HEK293 (cell line): ENCODE results near the gene ABI3BP.

ENCODE experiments used
- CTCF ChIA-PET: fragments of 350-600 bp; formaldehyde crosslinking; extraction: SDS; loops from one replicate; lab custom pipeline; 2021; ENCODE audit warnings: antibody characterized with exemption; lab: Yijun Ruan, JAX
- POLR2A ChIA-PET: fragments of 300-600 bp; formaldehyde crosslinking; extraction: SDS; loops from one replicate; lab custom pipeline; 2020; ENCODE audit warnings: antibody characterized with exemption, inconsistent platforms; lab: Yijun Ruan, JAX
- H3K27ac ChIP-seq: fragments of 200-500 bp; sonication (Bioruptor generic); 2 replicates; pipeline ENCODE4 v1.5.1; 2014; ENCODE audit warnings: low read depth, low read length, control low read depth, inconsistent platforms; ENCODE audit errors: extremely low read depth
- H3K36me3 ChIP-seq, 2 experiments: fragments of 200-500 bp in 1 of 2; sonication (Bioruptor generic) in 1 of 2; 1 replicate in 1 of 2; 2 replicates in 1 of 2; pipeline ENCODE4 v1.5.1; 2014 to 2017; ENCODE audit warnings: inconsistent platforms in 2 of 2, low read length in 2 of 2; ENCODE audit not compliant: control insufficient read depth in 2 of 2, insufficient read depth in 1 of 2
- H3K4me1 ChIP-seq: fragments of 200-500 bp; sonication (Bioruptor generic); 2 replicates; pipeline ENCODE4 v1.5.1; 2014; ENCODE audit warnings: mild to moderate bottlenecking, low read length, inconsistent platforms; ENCODE audit not compliant: control insufficient read depth, insufficient read depth
- H3K4me3 ChIP-seq: 2 replicates; pipeline ENCODE4 v1.5.1; 2011; ENCODE audit warnings: low read depth, mild to moderate bottlenecking, control low read depth, low read length, moderate library complexity
- H3K9me3 ChIP-seq: fragments of 200-500 bp; sonication (Bioruptor generic); 2 replicates; pipeline ENCODE4 v1.5.1; 2014; ENCODE audit warnings: low read depth, low read length, inconsistent platforms; ENCODE audit not compliant: control insufficient read depth, insufficient read depth
- MEIS1 ChIP-seq: sonication (generic); formaldehyde crosslinking; IDR thresholded peaks from 2 replicates; pipeline ENCODE4 v1.8.1; 2022; ENCODE audit warnings: missing genetic modification reagents, mild to moderate bottlenecking, borderline replicate concordance
- PRDM10 ChIP-seq: fragments of 450-650 bp; formaldehyde crosslinking; IDR thresholded peaks from 2 replicates; pipeline ENCODE4 v1.5.1; 2016; ENCODE audit warnings: missing biosample characterization, missing genetic modification characterization
- ZBTB10 ChIP-seq: fragments of 450-650 bp; formaldehyde crosslinking; IDR thresholded peaks from 2 replicates; pipeline ENCODE4 v1.5.1; 2016; ENCODE audit warnings: missing biosample characterization, missing genetic modification characterization
- ZBTB11 ChIP-seq: fragments of 450-650 bp; formaldehyde crosslinking; conservative IDR thresholded peaks from 2 replicates; pipeline ENCODE4 v1.5.1; 2016; ENCODE audit warnings: low read depth, missing biosample characterization, missing genetic modification characterization
- ZBTB17 ChIP-seq: fragments of 450-650 bp; formaldehyde crosslinking; IDR thresholded peaks from 2 replicates; pipeline ENCODE4 v1.5.1; 2016; ENCODE audit warnings: missing biosample characterization, missing genetic modification characterization
- ZFP3 ChIP-seq: fragments of 450-650 bp; formaldehyde crosslinking; IDR thresholded peaks from 2 replicates; pipeline ENCODE4 v1.5.1; 2016; ENCODE audit warnings: low read depth, missing biosample characterization, missing genetic modification characterization
- ZNF146 ChIP-seq: fragments of 450-650 bp; formaldehyde crosslinking; IDR thresholded peaks from 2 replicates; pipeline ENCODE4 v1.5.1; 2016; ENCODE audit warnings: missing biosample characterization, missing genetic modification characterization
- ZNF223 ChIP-seq: fragments of 450-650 bp; formaldehyde crosslinking; IDR thresholded peaks from 2 replicates; pipeline ENCODE4 v1.5.1; 2016; ENCODE audit warnings: missing biosample characterization, missing genetic modification characterization
- ZNF335 ChIP-seq: fragments of 450-650 bp; formaldehyde crosslinking; conservative IDR thresholded peaks from 2 replicates; pipeline ENCODE4 v1.5.1; 2016; ENCODE audit warnings: missing biosample characterization, missing genetic modification characterization
- ZNF350 ChIP-seq: fragments of 450-650 bp; formaldehyde crosslinking; IDR thresholded peaks from 2 replicates; pipeline ENCODE4 v1.5.0; 2017; ENCODE audit warnings: missing biosample characterization, mild to moderate bottlenecking, missing genetic modification characterization
- ZNF354C ChIP-seq: fragments of 450-650 bp; formaldehyde crosslinking; IDR thresholded peaks from 2 replicates; pipeline ENCODE4 v1.5.1; 2016; ENCODE audit warnings: missing biosample characterization, missing genetic modification characterization, low read depth, borderline replicate concordance
- ZNF37A ChIP-seq: fragments of 450-650 bp; IDR thresholded peaks from 2 replicates; pipeline ENCODE4 v1.5.1; 2018; ENCODE audit warnings: missing biosample characterization, missing genetic modification characterization
- ZNF510 ChIP-seq: fragments of 450-650 bp; formaldehyde crosslinking; IDR thresholded peaks from 2 replicates; pipeline ENCODE4 v1.5.1; 2018; ENCODE audit warnings: mild to moderate bottlenecking, missing genetic modification characterization, missing biosample characterization; ENCODE audit not compliant: insufficient replicate concordance
- ZNF571 ChIP-seq: fragments of 450-650 bp; formaldehyde crosslinking; IDR thresholded peaks from 2 replicates; pipeline ENCODE4 v1.5.0; 2017; ENCODE audit warnings: missing biosample characterization, missing genetic modification characterization
- ZNF777 ChIP-seq: fragments of 450-650 bp; formaldehyde crosslinking; IDR thresholded peaks from 2 replicates; pipeline ENCODE4 v1.5.1; 2017; ENCODE audit warnings: missing biosample characterization, missing genetic modification characterization, borderline replicate concordance
- TF ChIP-seq, protein P1 (sequence below): fragments of 450-650 bp; formaldehyde crosslinking; IDR thresholded peaks from 2 replicates; pipeline ENCODE4 v1.5.1; 2016; ENCODE audit warnings: missing biosample characterization, missing genetic modification characterization, borderline replicate concordance
- TF ChIP-seq, protein P2 (sequence below): IDR thresholded peaks from 2 replicates; pipeline ENCODE4 v1.6.1; 2011; ENCODE audit warnings: mild to moderate bottlenecking, low read depth, low read length, borderline replicate concordance

Gene ABI3BP

DNA sequence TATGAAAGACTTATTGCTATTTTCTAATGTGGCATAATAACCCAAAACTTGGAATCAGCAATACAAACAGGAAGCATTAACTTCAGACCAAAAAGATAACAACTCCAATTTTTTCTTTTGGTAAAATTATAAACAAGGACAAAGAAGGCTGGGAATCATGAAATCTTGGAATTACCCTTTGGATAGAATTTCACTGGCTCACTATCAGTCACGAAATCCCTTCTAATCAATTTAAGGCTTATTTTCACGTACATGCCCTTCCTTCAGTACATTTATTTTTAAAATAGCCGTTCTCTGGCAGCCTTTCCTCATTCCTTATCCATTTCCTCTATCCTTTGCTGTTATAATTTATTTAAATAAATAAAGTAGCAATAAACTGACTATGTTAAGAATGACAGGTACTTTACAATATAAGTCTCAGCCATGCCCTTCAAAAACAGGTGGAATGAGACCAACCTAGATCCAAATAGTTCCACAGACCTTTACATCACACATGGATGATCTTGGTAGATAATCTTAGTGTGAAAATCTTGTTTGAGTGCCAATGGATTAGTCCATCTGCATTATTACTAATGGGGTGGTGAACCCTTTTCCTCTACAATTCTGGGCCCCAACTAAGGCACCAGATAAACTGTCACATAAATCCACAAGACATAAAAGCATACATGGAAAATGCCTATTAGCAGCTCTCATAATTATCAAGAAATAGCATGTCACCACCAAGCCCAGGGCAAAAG, 38.9 kb downstream of the ABI3BP start:
- H3K27ac ChIP-seq: no peak overlapping the region
- H3K4me3 ChIP-seq: no peak overlapping the region
- ChIA-PET CTCF (no interaction called here), POLR2A (no interaction called here)
- TF ChIP-seq ZNF354C (no peak), MEIS1 (CRISPR knock-in tag) (no peak), ZBTB10 (tag by site-specific recombination) (no peak), PRDM10 (tag by site-specific recombination) (0 out of 2 replicates have a peak, but pooled peaks have one; percentile 11), ZBTB17 (tag by site-specific recombination) (no peak)
- no peaks in the 10 kb centered on the region for H3K36me3 ChIP-seq
- H3K4me1 ChIP-seq: no peaks in the 10 kb centered on the region
- H3K9me3 ChIP-seq: no peaks in the 10 kb centered on the region

DNA sequence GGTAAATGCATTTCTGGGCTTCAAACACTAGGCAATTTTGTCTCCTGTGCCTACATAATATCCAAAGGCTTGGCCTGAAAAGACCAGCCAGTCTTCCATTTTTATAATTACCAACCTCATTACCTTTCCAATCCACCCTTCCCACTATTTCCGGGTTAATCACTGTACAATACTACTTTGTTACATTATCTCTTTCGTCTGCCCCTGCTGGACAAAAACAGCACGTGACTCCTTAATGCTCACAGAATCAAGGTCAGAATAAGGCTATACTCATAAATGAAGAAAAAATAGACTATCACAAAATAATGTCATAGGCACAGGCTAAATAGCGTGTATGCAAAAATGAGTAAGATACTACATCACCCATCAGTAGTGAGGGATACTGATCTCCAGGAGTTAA, 40.1 kb downstream of the ABI3BP start:
- POLR2A ChIA-PET: no interaction called here
- Histone ChIP-seq H3K27ac (no peak overlapping the region), H3K9me3 (no peaks in the 10 kb centered on the region), H3K4me1 (no peaks in the 10 kb centered on the region), H3K36me3 (no peaks in the 10 kb centered on the region), H3K4me3 (no peak overlapping the region)
- CTCF ChIA-PET: interaction anchor here (0.6 to 0.7 kb wide), 2 partner anchors 78 to 391 kb away, joined by 3 to 5 read pairs; no protein-coding TSS in a partner anchor
- TF ChIP-seq ZNF223 (no peak), ZNF777 (tag by site-specific recombination) (no peak), ZNF335 (no peak), MEIS1 (CRISPR knock-in tag) (no peak), ZNF571 (tag by site-specific recombination) (no peak), ZBTB11 (tag by site-specific recombination) (no peak), ZNF146 (tag by site-specific recombination) (no peak), ZNF37A (tag by site-specific recombination) (no peak), ZNF350 (no peak), ZFP3 (no peak), ZNF510 (no peak)
- TF ChIP-seq, protein P1, sequence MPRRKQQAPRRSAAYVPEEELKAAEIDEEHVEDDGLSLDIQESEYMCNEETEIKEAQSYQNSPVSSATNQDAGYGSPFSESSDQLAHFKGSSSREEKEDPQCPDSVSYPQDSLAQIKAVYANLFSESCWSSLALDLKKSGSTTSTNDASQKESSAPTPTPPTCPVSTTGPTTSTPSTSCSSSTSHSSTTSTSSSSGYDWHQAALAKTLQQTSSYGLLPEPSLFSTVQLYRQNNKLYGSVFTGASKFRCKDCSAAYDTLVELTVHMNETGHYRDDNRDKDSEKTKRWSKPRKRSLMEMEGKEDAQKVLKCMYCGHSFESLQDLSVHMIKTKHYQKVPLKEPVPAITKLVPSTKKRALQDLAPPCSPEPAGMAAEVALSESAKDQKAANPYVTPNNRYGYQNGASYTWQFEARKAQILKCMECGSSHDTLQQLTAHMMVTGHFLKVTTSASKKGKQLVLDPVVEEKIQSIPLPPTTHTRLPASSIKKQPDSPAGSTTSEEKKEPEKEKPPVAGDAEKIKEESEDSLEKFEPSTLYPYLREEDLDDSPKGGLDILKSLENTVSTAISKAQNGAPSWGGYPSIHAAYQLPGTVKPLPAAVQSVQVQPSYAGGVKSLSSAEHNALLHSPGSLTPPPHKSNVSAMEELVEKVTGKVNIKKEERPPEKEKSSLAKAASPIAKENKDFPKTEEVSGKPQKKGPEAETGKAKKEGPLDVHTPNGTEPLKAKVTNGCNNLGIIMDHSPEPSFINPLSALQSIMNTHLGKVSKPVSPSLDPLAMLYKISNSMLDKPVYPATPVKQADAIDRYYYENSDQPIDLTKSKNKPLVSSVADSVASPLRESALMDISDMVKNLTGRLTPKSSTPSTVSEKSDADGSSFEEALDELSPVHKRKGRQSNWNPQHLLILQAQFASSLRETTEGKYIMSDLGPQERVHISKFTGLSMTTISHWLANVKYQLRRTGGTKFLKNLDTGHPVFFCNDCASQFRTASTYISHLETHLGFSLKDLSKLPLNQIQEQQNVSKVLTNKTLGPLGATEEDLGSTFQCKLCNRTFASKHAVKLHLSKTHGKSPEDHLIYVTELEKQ (tag by site-specific recombination): no peak
- TF ChIP-seq, protein P2, sequence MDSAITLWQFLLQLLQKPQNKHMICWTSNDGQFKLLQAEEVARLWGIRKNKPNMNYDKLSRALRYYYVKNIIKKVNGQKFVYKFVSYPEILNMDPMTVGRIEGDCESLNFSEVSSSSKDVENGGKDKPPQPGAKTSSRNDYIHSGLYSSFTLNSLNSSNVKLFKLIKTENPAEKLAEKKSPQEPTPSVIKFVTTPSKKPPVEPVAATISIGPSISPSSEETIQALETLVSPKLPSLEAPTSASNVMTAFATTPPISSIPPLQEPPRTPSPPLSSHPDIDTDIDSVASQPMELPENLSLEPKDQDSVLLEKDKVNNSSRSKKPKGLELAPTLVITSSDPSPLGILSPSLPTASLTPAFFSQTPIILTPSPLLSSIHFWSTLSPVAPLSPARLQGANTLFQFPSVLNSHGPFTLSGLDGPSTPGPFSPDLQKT: no peak
